ENCODE data around the gene ZNF569.
"Not testable (repeated sequence)": the region's sequence is repeated elsewhere in the genome, so short reads cannot be mapped to it uniquely, and the experiment has no call there.

The ZNF569 gene

GRCh38 chr19:37466798-37467607, at the start of gene ZNF569:
TSS of gene ZNF569 (minus strand) at chr19:37467444. CDS start at chr19:37444921, 22,523 bp downstream.
- DNase-seq = peak; percentile 95

GRCh38 chr19:37513397-37513796, 46.2 kb upstream of the ZNF569 start:
- DNase-seq = no peak

DNA sequence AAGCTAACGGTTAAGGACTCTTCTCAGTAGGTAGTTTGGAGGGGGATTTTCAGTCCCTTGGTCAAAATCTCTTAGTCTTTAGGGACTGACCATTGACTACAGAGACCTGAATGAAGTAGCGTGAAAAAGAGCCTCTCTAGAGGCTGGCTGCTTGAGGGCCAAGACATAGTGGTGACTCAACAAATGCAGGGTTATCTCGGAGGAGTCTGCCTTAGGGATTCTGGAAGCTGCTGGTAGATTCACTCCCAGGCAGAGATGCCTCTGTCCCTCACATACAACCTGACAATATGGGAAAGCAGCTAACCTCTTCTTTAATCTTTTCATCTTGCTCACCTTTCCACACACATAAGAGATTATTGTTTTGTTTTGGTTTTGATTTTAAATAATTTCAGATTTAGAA, 44.6 kb upstream of the ZNF569 start:
- no peak for DNase-seq

DNA sequence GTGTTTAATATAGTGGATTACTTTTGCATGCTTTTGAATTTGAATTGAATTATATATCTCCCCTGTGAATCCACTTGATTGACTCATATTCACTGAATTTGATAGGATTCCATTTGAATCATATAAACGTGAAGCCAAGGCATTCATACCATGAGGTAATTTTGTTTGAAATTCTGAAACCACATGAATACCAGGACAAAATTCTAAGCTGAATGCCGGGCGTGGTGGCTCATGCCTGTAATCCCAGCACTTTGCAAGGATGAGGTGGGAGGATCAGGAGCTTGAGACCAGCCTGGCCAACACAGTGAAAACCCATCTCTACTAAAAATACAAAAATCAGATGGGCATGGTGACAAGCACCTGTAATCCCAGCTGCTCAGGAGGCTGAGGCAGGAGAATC, 43.9 kb upstream of the ZNF569 start:
- DNase-seq = no peak

GRCh38 chr19:37507167-37507464, 39.9 kb upstream of the ZNF569 start:
- DNase-seq = no peak

GRCh38 chr19:37506387-37507166, 39.3 kb upstream of the ZNF569 start, which contains the start of gene ZNF793:
TSS of gene ZNF793 (plus strand) at chr19:37506939. CDS start at chr19:37523440, 16,501 bp downstream.
- peak; percentile 73 for DNase-seq

DNA sequence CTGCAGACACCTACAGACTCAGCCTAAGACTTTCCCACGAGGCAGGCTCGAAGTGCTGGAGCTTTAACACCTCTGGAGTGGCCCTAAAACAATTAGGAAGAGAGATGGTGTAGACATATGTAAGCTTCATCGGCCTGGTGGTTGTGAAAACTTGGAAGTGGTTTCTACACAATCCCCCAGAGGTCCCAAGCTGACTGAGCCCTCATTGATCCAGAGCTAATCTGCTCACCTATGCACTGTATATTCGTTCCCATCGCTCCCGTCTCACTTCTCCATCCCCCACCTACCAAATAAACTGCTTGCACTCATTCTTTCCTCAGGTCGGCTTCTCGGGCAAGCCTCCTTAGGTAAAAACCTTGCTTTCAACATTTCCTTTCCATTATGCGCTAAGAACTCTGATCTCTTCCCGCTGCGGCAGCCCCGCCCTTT, 38.7 kb upstream of the ZNF569 start:
- DNase-seq = no peak

DNA sequence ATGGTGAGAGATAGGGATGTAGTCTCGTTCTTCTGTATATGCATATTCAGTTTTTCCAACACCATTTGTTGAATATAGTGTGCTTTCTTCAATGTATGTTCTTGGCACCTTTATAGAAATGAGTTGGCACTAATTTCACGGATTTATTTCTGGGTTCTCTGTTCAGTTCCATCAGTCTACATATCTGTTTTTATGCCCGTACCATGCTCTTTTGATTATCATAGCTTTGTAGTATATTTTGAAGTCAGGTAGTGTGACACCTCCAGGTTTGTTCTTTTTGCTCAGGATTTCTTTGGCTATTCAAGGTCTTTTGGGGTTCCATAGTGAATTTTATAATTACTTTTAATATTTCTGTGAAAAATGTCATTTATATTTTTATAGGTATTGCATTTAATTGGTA, 25.0 kb upstream of the ZNF569 start:
- DNase-seq = no peak

- DNase-seq = no peak
Observed at GRCh38 chr19:37484406-37485168, 17.3 kb upstream of the ZNF569 start.

GRCh38 chr19:37472165-37472564, 4.9 kb upstream of the ZNF569 start:
- DNase-seq = no peak

DNA sequence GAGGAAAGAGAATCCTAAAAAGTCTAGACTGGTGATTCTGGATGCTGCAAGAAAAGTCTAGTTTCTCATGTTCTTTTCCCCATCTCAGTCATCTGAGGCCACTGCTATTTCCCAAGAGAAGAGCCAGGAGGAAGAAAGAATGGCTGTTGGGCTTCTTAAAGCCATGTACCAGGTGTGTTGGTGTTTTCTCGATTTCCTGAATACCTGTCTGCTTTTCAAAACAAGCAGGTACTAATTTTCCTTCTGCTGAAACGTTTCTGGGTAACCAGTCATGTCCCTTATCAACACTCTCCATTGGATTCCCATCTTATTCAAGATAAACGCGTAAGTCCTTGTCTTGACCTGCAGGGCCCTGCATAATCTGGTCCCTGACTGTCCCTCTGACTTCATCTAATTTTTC, 3.0 kb upstream of the ZNF569 start:
- DNase-seq = no peak

- peak; percentile 57 for DNase-seq
Observed at GRCh38 chr19:37468961-37469777, 1.9 kb upstream of the ZNF569 start, which contains the start of gene ZNF570. TSS of gene ZNF570 (plus strand) at chr19:37469356. CDS start at chr19:37470355, 999 bp downstream.

DNA sequence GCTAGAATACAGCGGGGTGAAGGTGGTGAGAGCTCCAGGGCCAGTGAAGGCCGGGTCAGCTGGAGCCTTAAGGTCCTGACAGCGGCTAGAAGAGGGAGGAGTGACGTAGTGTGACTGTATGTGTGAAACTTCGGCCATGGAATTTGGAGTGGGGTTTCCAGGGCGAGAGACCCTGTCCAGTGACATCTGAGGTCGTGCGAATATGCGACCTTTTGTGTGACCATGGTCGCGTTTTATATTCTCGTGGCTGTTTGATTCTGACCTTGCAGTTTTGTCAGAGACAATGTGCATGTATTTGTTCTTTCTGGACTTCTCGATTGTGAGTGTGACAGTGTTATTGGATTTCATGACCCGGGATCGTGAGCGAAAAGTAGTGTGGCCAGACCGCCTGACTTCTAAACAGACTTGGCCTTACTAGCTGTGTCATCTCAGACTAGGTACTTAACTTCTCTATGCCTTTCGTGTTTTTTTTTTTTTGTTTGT, 405 bp upstream of the ZNF569 start:
- no peak for DNase-seq

GRCh38 chr19:37466277-37466797, 907 bp downstream of the ZNF569 start:
- DNase-seq = no peak

DNA sequence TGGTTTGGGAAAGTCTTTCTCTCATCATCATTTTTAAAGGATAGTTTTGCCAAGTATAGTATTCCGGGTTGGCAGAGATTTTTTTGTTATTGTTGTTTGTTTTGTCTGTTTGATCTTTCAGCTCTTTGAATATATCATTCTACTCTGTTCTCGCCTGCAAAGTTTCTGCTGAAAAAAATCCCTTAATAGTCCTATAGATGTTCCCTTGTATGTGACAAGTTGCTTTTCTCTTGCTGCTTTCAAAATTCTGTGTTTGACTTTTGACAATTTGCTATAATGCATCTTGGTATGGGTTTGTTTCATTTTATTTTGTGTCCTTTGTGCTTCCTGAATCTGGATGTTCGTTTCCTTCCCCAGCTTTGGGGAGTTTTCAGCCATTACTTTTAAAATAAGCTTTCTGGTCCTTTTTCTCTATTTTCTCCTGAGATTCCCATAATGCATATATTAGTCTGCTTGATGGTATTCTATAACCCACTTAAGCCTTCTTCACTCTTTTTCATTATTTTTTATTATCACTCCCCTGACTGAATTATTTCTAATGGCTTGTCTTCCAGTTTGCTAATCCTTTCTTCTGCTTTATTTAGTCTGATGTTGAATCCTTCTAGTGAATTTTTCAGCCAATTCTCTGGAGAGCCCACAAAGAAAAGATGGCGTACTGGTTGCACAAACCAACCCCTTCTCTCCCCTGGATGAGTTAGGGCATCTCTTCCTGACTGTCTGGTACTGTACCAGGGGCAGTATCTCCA, 14.6 kb downstream of the ZNF569 start:
- no peak for DNase-seq

- no peak for DNase-seq
Observed at GRCh38 chr19:37413313-37414084, 53.7 kb downstream of the ZNF569 start.

DNA sequence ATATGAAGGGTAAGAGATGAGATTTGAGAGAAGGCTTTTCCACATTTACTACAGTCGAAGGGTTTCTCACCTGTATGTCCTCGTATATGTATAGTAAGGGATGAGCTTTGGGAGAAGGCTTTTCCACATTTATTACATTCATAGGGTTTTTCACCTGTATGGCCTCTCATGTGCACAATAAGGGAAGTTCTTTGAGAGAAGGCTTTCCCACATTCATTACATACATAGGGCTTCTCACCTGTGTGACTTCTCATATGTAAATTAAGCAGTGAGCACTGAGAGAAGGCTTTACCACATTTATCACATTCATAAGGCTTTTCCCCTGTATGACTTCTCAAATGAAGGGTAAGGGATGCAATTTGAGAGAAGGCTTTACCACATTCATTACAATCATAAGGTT, 54.5 kb downstream of the ZNF569 start:
- no peak for DNase-seq

- not testable (repeated sequence) for DNase-seq
Observed at GRCh38 chr19:37406140-37406846, 61.0 kb downstream of the ZNF569 start.

- DNase-seq = no peak
Observed at GRCh38 chr19:37403403-37403802, 63.8 kb downstream of the ZNF569 start.

- DNase-seq = no peak
Observed at GRCh38 chr19:37401078-37401477, 66.2 kb downstream of the ZNF569 start.
